Hematopoietic multipotent progenitor cell treated with erythropoietin and hydrocortisone succinate and interleukin-3 and kit ligand, for 17 days (in vitro differentiated cells): Measurements from ENCODE around the gene PEX6.
"Not testable (repeated sequence)": the region's sequence is repeated elsewhere in the genome, so short reads cannot be mapped to it uniquely, and the experiment has no call there.

Source experiments
- DNase-seq: peaks from one replicate; pipeline ENCODE4 v3.0.0-alpha.2; 2015; ENCODE audit warnings: low spot score

PEX6 gene

GRCh38 chr6:42978839-42979522, at the start of gene PEX6:
TSS of gene PEX6 (minus strand) at chr6:42979181. CDS start at chr6:42979150, 31 bp downstream.
- peak; percentile 66 for DNase-seq

GRCh38 chr6:43026365-43026764, 47.4 kb upstream of the PEX6 start:
- DNase-seq, result no peak

GRCh38 chr6:43024436-43024835, 45.5 kb upstream of the PEX6 start:
- no peak for DNase-seq

- DNase-seq, result peak; percentile 74
Measured at GRCh38 chr6:43021270-43022047, 42.5 kb upstream of the PEX6 start, which contains the start of gene RRP36. TSS of gene RRP36 (plus strand) at chr6:43021623. CDS start at chr6:43021655, 32 bp downstream.

- no peak for DNase-seq
Measured at GRCh38 chr6:43020847-43021246, 41.9 kb upstream of the PEX6 start.

GRCh38 chr6:43020052-43020705, 41.2 kb upstream of the PEX6 start:
- no peak for DNase-seq

GRCh38 chr6:43019152-43019551, 40.2 kb upstream of the PEX6 start:
- no peak for DNase-seq

- DNase-seq, result no peak
Measured at GRCh38 chr6:43016943-43017334, 38.0 kb upstream of the PEX6 start.

GRCh38 chr6:43016176-43016942, 37.4 kb upstream of the PEX6 start:
- DNase-seq, result no peak

GRCh38 chr6:43014434-43014909, 35.5 kb upstream of the PEX6 start:
- no peak for DNase-seq

GRCh38 chr6:43013843-43014433, 35.0 kb upstream of the PEX6 start, which contains the start of the genes KLHDC3 and MEA1:
TSS of gene KLHDC3 (plus strand) at chr6:43014249. CDS start at chr6:43017193, 2,944 bp downstream.
TSS of gene MEA1 (minus strand) at chr6:43013946. CDS start at chr6:43013813, 133 bp downstream.
- peak; percentile 98 for DNase-seq

GRCh38 chr6:43013097-43013842, 34.3 kb upstream of the PEX6 start:
- no peak for DNase-seq

- DNase-seq, result no peak
Measured at GRCh38 chr6:43012364-43012763, 33.4 kb upstream of the PEX6 start.

GRCh38 chr6:43011207-43011606, 32.2 kb upstream of the PEX6 start:
- no peak for DNase-seq

GRCh38 chr6:43009124-43009523, 30.1 kb upstream of the PEX6 start:
- DNase-seq, result peak; percentile 28

GRCh38 chr6:43007126-43007525, 28.1 kb upstream of the PEX6 start:
- no peak for DNase-seq

GRCh38 chr6:43006251-43006650, 27.3 kb upstream of the PEX6 start:
- no peak for DNase-seq

GRCh38 chr6:43005844-43006243, 26.9 kb upstream of the PEX6 start:
- no peak for DNase-seq

GRCh38 chr6:43001843-43002242, 22.9 kb upstream of the PEX6 start:
- no peak for DNase-seq

- DNase-seq, result not testable (repeated sequence)
Measured at GRCh38 chr6:42998205-42998604, 19.2 kb upstream of the PEX6 start.

- no peak for DNase-seq
Measured at GRCh38 chr6:42996513-42996912, 17.5 kb upstream of the PEX6 start.
